Transverse colon (tissue), 3 donors: ENCODE data around the gene LCE3B.

Source experiments
- POLR2A ChIP-seq: fragments of 450-650 bp; IDR thresholded peaks from one replicate; pipeline ENCODE4 v1.6.1; 2016; ENCODE audit warnings: antibody characterized with exemption, mild to moderate bottlenecking, moderate library complexity
- TF ChIP-seq, protein P1 (sequence below), 5 experiments: fragments of 200-600 bp in 3 of 5; fragments of 450-650 bp in 2 of 5; sonication (generic) in 3 of 5; IDR thresholded peaks; 1 replicate in 2 of 5; 2 replicates in 3 of 5; pipeline ENCODE4 v1.5.1; 2016 to 2017; ENCODE audit warnings: antibody characterized with exemption in 5 of 5, inconsistent platforms in 3 of 5, mild to moderate bottlenecking in 2 of 5, moderate library complexity in 1 of 5

DNA sequence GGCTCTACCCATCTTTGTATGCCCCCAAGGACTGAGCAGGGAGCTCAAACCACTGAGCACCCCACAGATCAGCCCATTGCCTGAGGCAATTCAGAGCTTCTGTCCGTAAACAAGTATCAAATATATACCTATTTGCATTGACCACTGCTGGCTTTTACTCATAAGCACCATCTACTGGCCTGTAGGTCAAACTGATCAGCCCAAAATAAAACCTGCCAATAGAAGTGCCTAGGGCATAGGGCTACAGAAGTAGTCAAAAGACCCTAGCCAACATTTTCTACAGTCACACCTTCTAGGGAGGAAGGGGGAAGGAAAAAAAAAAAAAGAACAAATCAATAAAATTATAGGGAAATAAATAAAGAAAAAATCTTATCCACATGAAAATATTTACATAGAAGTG, 28.0 kb upstream of the LCE3B start:
- TF ChIP-seq POLR2A: no peak
- TF ChIP-seq, protein P1, sequence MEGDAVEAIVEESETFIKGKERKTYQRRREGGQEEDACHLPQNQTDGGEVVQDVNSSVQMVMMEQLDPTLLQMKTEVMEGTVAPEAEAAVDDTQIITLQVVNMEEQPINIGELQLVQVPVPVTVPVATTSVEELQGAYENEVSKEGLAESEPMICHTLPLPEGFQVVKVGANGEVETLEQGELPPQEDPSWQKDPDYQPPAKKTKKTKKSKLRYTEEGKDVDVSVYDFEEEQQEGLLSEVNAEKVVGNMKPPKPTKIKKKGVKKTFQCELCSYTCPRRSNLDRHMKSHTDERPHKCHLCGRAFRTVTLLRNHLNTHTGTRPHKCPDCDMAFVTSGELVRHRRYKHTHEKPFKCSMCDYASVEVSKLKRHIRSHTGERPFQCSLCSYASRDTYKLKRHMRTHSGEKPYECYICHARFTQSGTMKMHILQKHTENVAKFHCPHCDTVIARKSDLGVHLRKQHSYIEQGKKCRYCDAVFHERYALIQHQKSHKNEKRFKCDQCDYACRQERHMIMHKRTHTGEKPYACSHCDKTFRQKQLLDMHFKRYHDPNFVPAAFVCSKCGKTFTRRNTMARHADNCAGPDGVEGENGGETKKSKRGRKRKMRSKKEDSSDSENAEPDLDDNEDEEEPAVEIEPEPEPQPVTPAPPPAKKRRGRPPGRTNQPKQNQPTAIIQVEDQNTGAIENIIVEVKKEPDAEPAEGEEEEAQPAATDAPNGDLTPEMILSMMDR (IDR thresholded peaks at IDR 0.05): no peak
